ENCODE data around the gene SLC9A8. TPM values are rescaled to one million over a fixed set of nuclear protein-coding genes. Genes with fewer than 3 reads are reported as not detected.

Gene SLC9A8
- total and polyA plus RNA-seq, 2 of the 8 experiments (the other 6 are each of a cell fraction or from before 2014, with no cell fraction given): 3.2 to 6.2 TPM

GRCh38 chr20:49818816-49819215 lies 6.2 kb downstream of the SLC9A8 start (continued):
- TF ChIP-seq HDAC2 (IDR thresholded peaks at IDR 0.05; ENCODE audit: borderline replicate concordance in 1 of 2, low read depth in 2 of 2, low read length in 2 of 2): no peak
- no peak for TF ChIP-seq TBP (IDR thresholded peaks at IDR 0.05; ENCODE audit: low read depth, low read length)

All from H1 (cell line).